ENCODE results near the gene BAIAP2L2. TPM values are rescaled to one million over a fixed set of nuclear protein-coding genes. Genes with fewer than 3 reads are reported as not detected.

The BAIAP2L2 gene
- total RNA-seq, 2 donors from 2014 or later: 59.1 to 76.6 TPM

GRCh38 chr22:38083931-38084631, 26.4 kb downstream of the BAIAP2L2 start, which contains the start of gene SLC16A8:
TSS of gene SLC16A8 (minus strand) at chr22:38084184. CDS start at chr22:38082873, 1,311 bp downstream.
- H3K9ac ChIP-seq (ENCODE audit: low read depth in 2 of 2, low read length in 2 of 2): no peak within 1 kb of the TSS
- peaks cover 21% of the 10 kb centered on the region for H3K27me3 ChIP-seq
- H3K9me3 ChIP-seq: no peaks in the 10 kb centered on the region
- H3K36me3 ChIP-seq: no peaks in the 10 kb centered on the region
- no peak within 1 kb of the TSS for H3K4me3 ChIP-seq
- no peak for DNase-seq
- TF ChIP-seq CTCF (IDR thresholded peaks at IDR 0.05): no peak
- intact Hi-C loops (cut with DNase I): no loop called here
- H3K27ac ChIP-seq: no peak within 1 kb of the TSS
- H3K4me1 ChIP-seq: peaks cover 6% of the 10 kb centered on the region

GRCh38 chr22:38082986-38083710, 27.3 kb downstream of the BAIAP2L2 start:
- H3K27me3 ChIP-seq: peaks cover 21% of the 10 kb centered on the region
- no peak for DNase-seq

GRCh38 chr22:38081941-38082828, 28.3 kb downstream of the BAIAP2L2 start:
- H3K9me3 ChIP-seq: no peaks in the 10 kb centered on the region
- DNase-seq: no peak
- no peak overlapping the region for H3K27ac ChIP-seq
- no peak for TF ChIP-seq CTCF (IDR thresholded peaks at IDR 0.05)
- H3K27me3 ChIP-seq: peaks cover 21% of the 10 kb centered on the region
- H3K9ac ChIP-seq (ENCODE audit: low read depth in 2 of 2, low read length in 2 of 2): no peak overlapping the region
- H3K4me3 ChIP-seq: peak overlapping the region; percentile 26
- intact Hi-C loops (cut with DNase I): no loop called here
- no peaks in the 10 kb centered on the region for H3K36me3 ChIP-seq
- H3K4me1 ChIP-seq: peaks cover 6% of the 10 kb centered on the region

More at GRCh38 chr22:38082986-38083710, 27.3 kb downstream of the BAIAP2L2 start:
- Histone ChIP-seq H3K4me1 (peaks cover 6% of the 10 kb centered on the region), H3K4me3 (no peak overlapping the region), H3K9me3 (no peaks in the 10 kb centered on the region), H3K27ac (no peak overlapping the region), H3K36me3 (no peaks in the 10 kb centered on the region), H3K9ac (ENCODE audit: low read depth in 2 of 2, low read length in 2 of 2) (no peak overlapping the region)
- no peak for TF ChIP-seq CTCF (IDR thresholded peaks at IDR 0.05)
- intact Hi-C loops (cut with DNase I): no loop called here

- Histone ChIP-seq H3K27me3 (peaks cover 21% of the 10 kb centered on the region), H3K36me3 (no peaks in the 10 kb centered on the region), H3K4me1 (peaks cover 6% of the 10 kb centered on the region), H3K9ac (ENCODE audit: low read depth in 2 of 2, low read length in 2 of 2) (peak overlapping the region in 1 of 2 donors; percentile 56), H3K4me3 (peak overlapping the region; percentile 26), H3K9me3 (no peaks in the 10 kb centered on the region), H3K27ac (no peak overlapping the region)
- no peak for TF ChIP-seq CTCF (IDR thresholded peaks at IDR 0.05)
- DNase-seq: no peak
- intact Hi-C loops (cut with DNase I): no loop called here
These were observed 28.9 kb downstream of the BAIAP2L2 start for GRCh38 chr22:38081636-38081940.

All from colonic mucosa (tissue), 4 donors.